ENCODE measurements around the gene MATN1.

DNA sequence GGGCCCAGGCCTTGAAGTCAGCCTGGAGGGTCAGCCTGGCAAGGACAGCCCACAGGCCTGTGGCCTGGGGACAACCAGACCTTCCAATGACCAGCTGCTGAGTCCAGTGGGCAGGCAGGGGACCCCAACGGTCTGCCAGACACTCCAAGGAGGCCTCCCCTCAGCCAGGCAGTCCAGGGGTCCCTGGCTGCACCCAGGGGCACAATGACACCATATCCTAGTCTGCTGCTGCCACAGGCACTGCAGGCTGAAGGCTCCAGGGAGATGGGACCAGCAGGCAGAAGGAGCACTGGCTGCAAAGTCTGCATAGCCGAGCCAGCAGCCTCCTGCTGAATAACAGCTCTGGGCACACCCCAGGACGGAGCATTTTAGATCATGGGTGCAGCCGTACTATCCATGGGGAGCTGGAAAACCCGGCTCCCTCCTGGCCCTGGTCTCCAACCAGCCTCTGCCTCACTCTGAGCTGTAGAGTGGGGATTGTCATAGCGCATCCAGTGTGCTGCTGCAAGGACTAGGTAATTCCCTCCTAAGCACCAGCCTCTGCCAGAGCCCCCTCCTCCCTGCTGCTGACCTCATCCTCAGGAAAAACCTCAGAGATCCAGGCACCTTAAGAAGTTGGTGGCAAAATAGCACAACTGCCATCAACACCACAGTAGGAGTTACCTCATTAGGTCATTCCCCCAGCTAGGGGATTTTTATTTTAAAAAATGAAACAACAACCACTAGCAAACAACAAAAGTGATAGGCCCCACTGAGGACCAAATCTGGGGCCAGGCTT is 39.0 kb upstream of the MATN1 start:
- TF ChIP-seq, protein P1, sequence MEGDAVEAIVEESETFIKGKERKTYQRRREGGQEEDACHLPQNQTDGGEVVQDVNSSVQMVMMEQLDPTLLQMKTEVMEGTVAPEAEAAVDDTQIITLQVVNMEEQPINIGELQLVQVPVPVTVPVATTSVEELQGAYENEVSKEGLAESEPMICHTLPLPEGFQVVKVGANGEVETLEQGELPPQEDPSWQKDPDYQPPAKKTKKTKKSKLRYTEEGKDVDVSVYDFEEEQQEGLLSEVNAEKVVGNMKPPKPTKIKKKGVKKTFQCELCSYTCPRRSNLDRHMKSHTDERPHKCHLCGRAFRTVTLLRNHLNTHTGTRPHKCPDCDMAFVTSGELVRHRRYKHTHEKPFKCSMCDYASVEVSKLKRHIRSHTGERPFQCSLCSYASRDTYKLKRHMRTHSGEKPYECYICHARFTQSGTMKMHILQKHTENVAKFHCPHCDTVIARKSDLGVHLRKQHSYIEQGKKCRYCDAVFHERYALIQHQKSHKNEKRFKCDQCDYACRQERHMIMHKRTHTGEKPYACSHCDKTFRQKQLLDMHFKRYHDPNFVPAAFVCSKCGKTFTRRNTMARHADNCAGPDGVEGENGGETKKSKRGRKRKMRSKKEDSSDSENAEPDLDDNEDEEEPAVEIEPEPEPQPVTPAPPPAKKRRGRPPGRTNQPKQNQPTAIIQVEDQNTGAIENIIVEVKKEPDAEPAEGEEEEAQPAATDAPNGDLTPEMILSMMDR (IDR thresholded peaks at IDR 0.05) = no peak
- TF ChIP-seq EP300 (IDR thresholded peaks at IDR 0.05) = no peak
- TF ChIP-seq POLR2AphosphoS5 (IDR thresholded peaks at IDR 0.05) = no peak
